ENCODE data around the gene GNL1. TPM values are rescaled to one million over a fixed set of nuclear protein-coding genes. Genes with fewer than 3 reads are reported as not detected.

Gene GNL1
- total and polyA plus RNA-seq, 9 of the 15 experiments (the other 6 are each of a cell fraction or from before 2014, with no cell fraction given): 0.73 to 112 (median 58.0) TPM

- TF ChIP-seq ATF6 (CRISPR knock-in tag; IDR thresholded peaks at IDR 0.05) (peak; percentile 56), TRIM25 (IDR thresholded peaks at IDR 0.05; ENCODE audit: borderline replicate concordance) (peak; percentile 85; the same call in 1 of the 2 replicates), FOXA3 (CRISPR knock-in tag; conservative IDR thresholded peaks at IDR 0.05 in 1 of 2, IDR thresholded peaks at IDR 0.05 in 1 of 2) (peak; percentile 86 to 98), LEF1 (IDR thresholded peaks at IDR 0.05) (peak; percentile 76), ZFP1 (CRISPR knock-in tag; IDR thresholded peaks at IDR 0.05) (no peak), HINFP (tag; conservative IDR thresholded peaks at IDR 0.05; ENCODE audit: low read depth) (no peak), KAT8 (IDR thresholded peaks at IDR 0.05; ENCODE audit: low read depth) (peak; percentile 89), STAT5B (CRISPR knock-in tag; IDR thresholded peaks at IDR 0.05) (no peak), RNF219 (CRISPR knock-in tag; IDR thresholded peaks at IDR 0.05) (0 out of 2 replicates have a peak, but pooled peaks have one; percentile 41), FOSL1 (tag; conservative IDR thresholded peaks at IDR 0.05) (no peak), ZNF609 (CRISPR knock-in tag; IDR thresholded peaks at IDR 0.05; ENCODE audit: borderline replicate concordance) (peak; percentile 59; the same call in 1 of the 2 replicates), GTF2A2 (tag; IDR thresholded peaks at IDR 0.05) (no peak)
These were observed 805 bp upstream of the GNL1 start, which contains the start of gene PRR3 (continued) for GRCh38 chr6:30556906-30557682.

All from K562 (cell line).